Upper lobe of right lung (tissue), 1 donor: ENCODE data around the gene CCDC85C. TPM values are rescaled to one million over a fixed set of nuclear protein-coding genes. Genes with fewer than 3 reads are reported as not detected.

ENCODE experiments used
- ATAC-seq: fragments of 200-7000 bp; cut with Tn5 transposase; one replicate; pipeline ENCODE4 v1.9.1; 2020; ENCODE audit warnings: mild to moderate bottlenecking, moderate library complexity
- DNase-seq: peaks from one replicate; pipeline ENCODE4 v3.0.0-alpha.2; 2020
- H3K27ac ChIP-seq: fragments of 200-600 bp; one replicate; pipeline ENCODE4 v1.8.0; 2022
- H3K27me3 ChIP-seq: fragments of 200-600 bp; one replicate; pipeline ENCODE4 v1.8.0; 2022; ENCODE audit warnings: mild to moderate bottlenecking
- H3K36me3 ChIP-seq: fragments of 200-600 bp; one replicate; pipeline ENCODE4 v1.8.0; 2022
- H3K4me1 ChIP-seq: fragments of 200-600 bp; one replicate; pipeline ENCODE4 v1.8.0; 2022
- H3K4me3 ChIP-seq: fragments of 200-600 bp; one replicate; pipeline ENCODE4 v1.8.0; 2022; ENCODE audit warnings: mild to moderate bottlenecking
- H3K9me3 ChIP-seq: fragments of 200-600 bp; one replicate; pipeline ENCODE4 v1.8.0; 2022
- intact Hi-C: fragments of 100-400 bp; cut with DNase I; formaldehyde crosslinking; loops from one replicate; pipeline ENCODE4 v1.11.0; 2022
- total RNA-seq: library from RNA; stranded (reverse); fragmentation: NEBNext Ultra II Directional; extraction: Animal tissue kit (Norgen Biotek cat#: 25700); gene quantifications from one replicate; pipeline ENCODE4 v1.2.1, GENCODE V29; 2021
- TF ChIP-seq, protein P1 (sequence below): fragments of 200-600 bp; IDR thresholded peaks from one replicate; pipeline ENCODE4 v1.8.0; 2022; ENCODE audit warnings: antibody characterized with exemption
- donor health status: DM: no; HTN: yes; CAD: no; lungs with severe emphysema.

Gene CCDC85C
- total RNA-seq, 1 donor from 2014 or later: 22.6 TPM

GRCh38 chr14:99597911-99598600 lies 6.0 kb downstream of the CCDC85C start:
- Histone ChIP-seq H3K4me3 (no peak overlapping the region), H3K9me3 (no peaks in the 10 kb centered on the region), H3K4me1 (peaks cover 62% of the 10 kb centered on the region), H3K27ac (no peak overlapping the region), H3K36me3 (no peaks in the 10 kb centered on the region), H3K27me3 (no peaks in the 10 kb centered on the region)
- no peak for DNase-seq
- ATAC-seq: no peak
- TF ChIP-seq, protein P1, sequence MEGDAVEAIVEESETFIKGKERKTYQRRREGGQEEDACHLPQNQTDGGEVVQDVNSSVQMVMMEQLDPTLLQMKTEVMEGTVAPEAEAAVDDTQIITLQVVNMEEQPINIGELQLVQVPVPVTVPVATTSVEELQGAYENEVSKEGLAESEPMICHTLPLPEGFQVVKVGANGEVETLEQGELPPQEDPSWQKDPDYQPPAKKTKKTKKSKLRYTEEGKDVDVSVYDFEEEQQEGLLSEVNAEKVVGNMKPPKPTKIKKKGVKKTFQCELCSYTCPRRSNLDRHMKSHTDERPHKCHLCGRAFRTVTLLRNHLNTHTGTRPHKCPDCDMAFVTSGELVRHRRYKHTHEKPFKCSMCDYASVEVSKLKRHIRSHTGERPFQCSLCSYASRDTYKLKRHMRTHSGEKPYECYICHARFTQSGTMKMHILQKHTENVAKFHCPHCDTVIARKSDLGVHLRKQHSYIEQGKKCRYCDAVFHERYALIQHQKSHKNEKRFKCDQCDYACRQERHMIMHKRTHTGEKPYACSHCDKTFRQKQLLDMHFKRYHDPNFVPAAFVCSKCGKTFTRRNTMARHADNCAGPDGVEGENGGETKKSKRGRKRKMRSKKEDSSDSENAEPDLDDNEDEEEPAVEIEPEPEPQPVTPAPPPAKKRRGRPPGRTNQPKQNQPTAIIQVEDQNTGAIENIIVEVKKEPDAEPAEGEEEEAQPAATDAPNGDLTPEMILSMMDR: no peak
- intact Hi-C loops: no loop called here

DNA sequence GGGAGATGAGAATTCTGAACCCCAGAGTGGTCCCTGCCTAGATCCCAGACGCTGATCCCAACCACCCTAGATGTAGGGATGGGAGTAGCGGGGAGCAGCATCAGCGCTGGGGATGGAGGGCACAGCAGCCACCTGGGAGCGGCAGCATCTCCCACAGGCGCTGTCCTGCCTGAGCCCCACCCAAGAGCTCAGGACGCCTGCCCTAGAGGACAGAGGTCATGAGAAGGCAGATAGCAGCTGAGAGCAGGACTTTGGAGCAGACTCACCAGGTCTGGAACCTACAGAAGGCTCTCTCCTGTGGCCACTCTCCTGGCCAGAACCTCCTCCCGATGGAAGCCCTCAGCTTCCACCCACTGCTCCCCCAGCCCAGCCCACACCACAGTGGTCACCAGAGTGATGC lies 7.2 kb downstream of the CCDC85C start:
- DNase-seq (no peak), ATAC-seq (no peak)
- H3K9me3 ChIP-seq: no peaks in the 10 kb centered on the region
- H3K36me3 ChIP-seq: no peaks in the 10 kb centered on the region
- H3K4me3 ChIP-seq: no peak overlapping the region
- intact Hi-C loops: no loop called here
- TF ChIP-seq, protein P1: no peak
- peaks cover 51% of the 10 kb centered on the region for H3K4me1 ChIP-seq
- peak overlapping the region; percentile 20 for H3K27ac ChIP-seq
- H3K27me3 ChIP-seq: no peaks in the 10 kb centered on the region

DNA sequence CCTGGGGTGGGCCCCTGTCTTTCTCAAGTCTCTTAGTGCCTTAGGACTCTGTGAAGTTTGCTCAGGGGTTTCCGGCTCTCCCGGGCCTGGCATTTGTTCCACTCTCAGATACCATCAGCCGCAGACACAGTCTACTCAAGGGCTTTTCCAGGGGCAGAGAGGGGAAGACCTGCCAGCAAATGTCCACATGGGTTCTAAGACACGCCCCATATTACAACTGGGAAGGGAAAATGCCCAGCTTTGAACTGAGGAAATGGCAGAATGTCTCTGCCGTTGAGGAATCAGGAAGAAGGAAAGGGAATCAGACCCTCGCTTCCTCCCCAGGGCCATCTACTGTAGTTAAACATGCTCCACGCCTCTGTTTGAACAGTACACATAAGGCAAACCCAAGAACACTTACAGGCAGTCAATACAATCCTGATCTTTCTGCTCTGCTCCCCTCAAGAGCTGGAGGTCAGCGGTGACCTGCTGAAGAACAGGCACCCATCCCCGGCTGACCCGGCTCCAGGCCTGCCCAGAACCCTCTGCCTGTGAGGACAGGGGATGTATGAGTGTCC lies 7.9 kb downstream of the CCDC85C start:
- Histone ChIP-seq H3K4me1 (peaks cover 45% of the 10 kb centered on the region), H3K27me3 (no peaks in the 10 kb centered on the region), H3K4me3 (no peak overlapping the region), H3K27ac (peak overlapping the region; percentile 74), H3K9me3 (no peaks in the 10 kb centered on the region), H3K36me3 (no peaks in the 10 kb centered on the region)
- DNase-seq (no peak), ATAC-seq (peak; percentile 86)
- TF ChIP-seq, protein P1: no peak
- intact Hi-C loops: no loop called here

GRCh38 chr14:99595524-99595923 lies 8.5 kb downstream of the CCDC85C start:
- no peak overlapping the region for H3K4me3 ChIP-seq
- intact Hi-C loops: no loop called here
- H3K4me1 ChIP-seq: peaks cover 43% of the 10 kb centered on the region
- no peaks in the 10 kb centered on the region for H3K27me3 ChIP-seq
- DNase-seq (no peak), ATAC-seq (no peak)
- no peaks in the 10 kb centered on the region for H3K9me3 ChIP-seq
- TF ChIP-seq, protein P1: no peak
- peak overlapping the region; percentile 74 for H3K27ac ChIP-seq
- H3K36me3 ChIP-seq: no peaks in the 10 kb centered on the region

GRCh38 chr14:99595034-99595433 lies 9.0 kb downstream of the CCDC85C start:
- Histone ChIP-seq H3K4me3 (no peak overlapping the region), H3K27me3 (no peaks in the 10 kb centered on the region), H3K9me3 (no peaks in the 10 kb centered on the region), H3K4me1 (peaks cover 42% of the 10 kb centered on the region), H3K27ac (no peak overlapping the region), H3K36me3 (no peaks in the 10 kb centered on the region)
- ATAC-seq: no peak
- intact Hi-C loops: no loop called here
- TF ChIP-seq, protein P1: no peak
- no peak for DNase-seq
